GM21723 (cell line): ENCODE data around the gene ANKRD1.
"Not testable (repeated sequence)": the region's sequence is repeated elsewhere in the genome, so short reads cannot be mapped to it uniquely, and the experiment has no call there.

Source experiments
- ATAC-seq: cut with Tn5 transposase; IDR thresholded peaks from one replicate; pipeline ENCODE4 v1.9.1; 2021; ENCODE audit warnings: mild to moderate bottlenecking, moderate library complexity; ENCODE audit not compliant: unreplicated experiment

ANKRD1 gene

GRCh38 chr10:90912854-90913479 is 7.9 kb downstream of the ANKRD1 start:
- no peak for ATAC-seq

- no peak for ATAC-seq
Observed at GRCh38 chr10:90912174-90912573, 8.7 kb downstream of the ANKRD1 start.

DNA sequence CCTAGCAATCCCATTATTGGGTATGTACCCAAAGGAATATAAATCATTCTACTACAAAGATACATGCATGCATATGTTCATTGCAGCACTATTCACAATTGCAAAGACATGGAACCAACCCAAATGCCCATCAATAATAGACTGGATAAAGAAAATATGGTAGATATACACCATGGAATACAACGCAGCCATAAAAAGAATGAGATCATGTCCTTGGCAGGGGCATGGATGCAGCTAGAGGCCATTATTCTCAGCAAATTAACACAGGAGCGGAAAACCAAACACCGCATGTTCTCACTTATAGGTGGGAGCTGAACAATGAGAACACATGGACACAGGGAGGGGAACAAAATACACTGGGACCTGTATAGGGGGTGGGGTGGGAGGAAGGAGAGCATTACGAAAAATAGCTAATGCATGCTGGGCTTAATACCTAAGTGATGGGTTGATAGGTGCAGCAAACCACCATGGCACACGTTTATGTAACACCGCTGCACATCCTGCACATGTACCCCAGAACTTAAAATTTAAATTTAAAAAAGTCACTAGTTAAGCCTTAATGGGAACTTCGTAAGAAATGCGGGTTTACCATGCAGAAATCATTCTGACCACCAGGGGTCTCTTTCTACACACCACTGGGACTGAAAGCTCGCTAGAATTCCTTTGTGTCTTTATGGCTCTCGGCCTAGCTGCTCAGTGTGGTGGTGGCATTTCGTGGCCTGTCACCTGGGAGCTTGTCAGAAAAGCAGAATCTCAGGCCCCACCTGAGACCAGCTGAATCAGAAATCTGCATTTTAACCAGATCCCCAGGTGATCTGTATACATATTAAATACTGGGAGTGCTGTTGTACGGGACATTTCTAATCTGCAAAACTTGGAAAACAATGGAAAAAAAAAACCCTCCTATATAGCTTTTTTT is 9.5 kb downstream of the ANKRD1 start:
- peak; percentile 76 for ATAC-seq

GRCh38 chr10:90906596-90906995 is 14.3 kb downstream of the ANKRD1 start:
- ATAC-seq, result no peak

DNA sequence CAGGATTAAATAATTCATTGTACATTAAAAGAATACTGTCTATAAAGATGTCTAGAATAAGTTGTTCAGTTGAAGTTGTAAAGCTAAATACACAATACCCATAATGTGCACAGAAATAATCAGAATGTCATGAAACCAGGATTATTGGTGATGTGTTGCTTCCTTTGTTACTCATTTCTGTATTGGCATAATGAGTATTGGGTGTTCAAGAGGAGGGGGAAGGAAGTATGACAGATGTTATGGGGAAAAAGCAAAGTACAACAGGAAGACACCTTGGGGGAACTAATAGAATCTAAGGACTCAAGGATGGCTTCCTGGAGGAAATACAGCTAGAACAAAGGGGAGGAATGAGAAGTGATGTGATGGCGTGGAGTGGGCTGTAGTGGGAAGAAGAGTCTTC is 15.0 kb downstream of the ANKRD1 start:
- ATAC-seq, result no peak

DNA sequence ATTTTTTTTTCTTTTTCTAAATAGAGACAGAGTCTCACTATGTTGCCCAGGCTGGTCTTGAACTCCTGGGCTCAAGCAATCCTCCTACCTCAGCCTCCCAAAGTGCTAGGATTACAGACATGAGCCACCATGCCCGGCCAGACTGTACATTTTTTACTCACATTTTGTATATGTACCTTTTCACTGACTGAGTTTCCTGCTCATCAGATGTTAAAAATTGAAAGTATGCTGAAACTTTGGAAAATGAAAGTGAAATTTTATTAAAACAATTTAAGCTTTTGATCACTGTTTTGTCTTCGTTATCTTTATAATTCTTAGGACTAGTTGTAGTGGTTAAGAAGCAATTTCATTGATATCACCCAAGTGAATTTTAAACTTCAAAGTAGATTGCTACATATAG is 24.0 kb downstream of the ANKRD1 start:
- ATAC-seq, result not testable (repeated sequence)

DNA sequence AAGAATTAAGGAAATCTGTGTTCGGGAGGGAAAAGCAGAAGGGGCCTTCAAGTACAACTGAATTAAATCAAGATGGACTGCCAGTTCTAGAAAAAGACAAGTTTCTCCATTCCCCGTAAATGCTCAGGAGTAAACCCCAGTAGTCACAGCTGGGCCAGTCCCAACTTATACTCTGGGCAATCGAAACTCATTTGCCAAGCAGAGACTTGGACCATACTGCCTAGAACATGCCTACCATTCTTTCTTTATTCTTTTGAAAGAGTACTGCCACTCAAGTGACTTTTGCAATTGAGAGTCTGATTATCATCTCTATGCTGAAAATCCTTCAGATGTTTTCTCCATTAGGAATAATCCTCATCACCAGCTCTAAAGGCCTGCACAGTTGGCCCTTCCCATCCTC is 27.7 kb downstream of the ANKRD1 start:
- no peak for ATAC-seq

DNA sequence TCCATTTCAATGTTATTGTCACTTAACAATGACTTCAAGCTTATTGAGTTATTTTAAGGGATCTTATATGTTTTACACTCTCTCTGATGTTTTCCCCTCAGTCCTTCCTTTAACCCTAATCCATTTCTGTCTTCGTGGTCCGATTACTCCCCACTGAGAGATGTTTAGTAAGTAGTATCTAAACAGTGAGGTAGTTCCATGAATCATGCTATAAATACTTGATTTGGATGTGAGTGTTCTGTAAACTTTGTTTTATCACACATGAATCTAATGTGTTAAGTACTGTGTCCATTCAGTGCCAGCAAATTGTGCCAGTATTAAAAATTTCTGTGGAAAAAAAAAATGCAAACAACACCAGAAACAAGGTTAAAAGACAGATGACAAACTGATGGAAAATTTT is 30.5 kb downstream of the ANKRD1 start:
- no peak for ATAC-seq

DNA sequence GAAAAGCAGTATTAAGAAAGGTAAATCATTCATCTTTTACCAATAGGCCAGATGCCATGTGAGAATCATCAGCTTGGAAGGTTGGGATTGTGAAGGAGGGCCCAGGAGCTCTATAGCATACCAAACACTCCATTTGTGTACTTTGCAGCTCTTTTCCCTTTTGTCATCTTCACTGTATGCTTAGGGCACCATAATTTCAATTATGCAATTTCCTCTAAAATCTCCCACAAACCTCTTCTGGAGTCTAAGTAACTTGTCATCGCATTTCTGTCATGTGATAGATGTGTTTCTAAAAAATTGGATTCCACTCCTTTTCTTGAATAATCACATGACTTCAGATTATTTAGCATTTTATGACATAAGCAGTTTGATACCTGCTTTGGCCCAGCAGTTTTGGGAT is 31.3 kb downstream of the ANKRD1 start:
- ATAC-seq, result no peak

- ATAC-seq, result no peak
Observed at GRCh38 chr10:90888387-90888786, 32.5 kb downstream of the ANKRD1 start.

DNA sequence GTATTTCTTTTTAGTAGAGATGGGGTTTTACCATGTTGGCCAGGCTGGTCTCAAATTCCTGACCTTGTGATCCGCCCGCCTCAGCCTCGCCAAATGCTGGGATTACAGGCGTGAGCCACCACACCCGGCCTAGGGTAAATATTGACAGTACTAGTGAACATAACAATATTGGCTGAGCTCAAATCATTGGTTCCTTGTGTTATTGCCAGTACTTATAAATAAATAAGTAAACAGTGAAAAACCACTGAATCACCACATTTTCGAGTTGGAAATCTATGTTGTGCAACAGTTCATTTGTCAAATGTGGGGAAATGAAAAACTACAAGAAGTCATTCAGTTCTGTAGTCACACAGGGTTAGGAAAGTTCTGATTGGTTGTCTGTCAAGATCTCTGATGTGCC is 33.3 kb downstream of the ANKRD1 start:
- ATAC-seq, result no peak

DNA sequence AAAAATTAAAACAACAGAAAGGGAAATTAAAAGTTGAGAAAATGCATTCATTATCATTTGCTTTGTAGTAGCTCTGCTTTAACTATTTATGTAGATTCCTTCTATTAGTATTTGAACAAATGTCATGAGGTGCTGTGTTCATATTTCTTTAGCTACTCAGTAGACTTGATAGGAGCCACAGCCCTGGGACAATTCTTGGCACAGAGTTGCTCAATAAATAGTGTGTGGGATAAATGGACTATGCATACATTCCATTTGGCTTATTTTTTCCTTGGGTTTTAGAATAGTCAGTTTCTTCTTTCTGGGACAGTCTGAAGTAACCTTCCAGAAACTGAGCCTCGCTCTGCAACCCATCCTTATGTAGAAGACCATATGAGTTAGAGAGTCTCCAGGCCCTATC is 35.7 kb downstream of the ANKRD1 start:
- ATAC-seq, result no peak

GRCh38 chr10:90884431-90884830 is 36.5 kb downstream of the ANKRD1 start:
- no peak for ATAC-seq

GRCh38 chr10:90880059-90880719 is 40.7 kb downstream of the ANKRD1 start:
- not testable (repeated sequence) for ATAC-seq

DNA sequence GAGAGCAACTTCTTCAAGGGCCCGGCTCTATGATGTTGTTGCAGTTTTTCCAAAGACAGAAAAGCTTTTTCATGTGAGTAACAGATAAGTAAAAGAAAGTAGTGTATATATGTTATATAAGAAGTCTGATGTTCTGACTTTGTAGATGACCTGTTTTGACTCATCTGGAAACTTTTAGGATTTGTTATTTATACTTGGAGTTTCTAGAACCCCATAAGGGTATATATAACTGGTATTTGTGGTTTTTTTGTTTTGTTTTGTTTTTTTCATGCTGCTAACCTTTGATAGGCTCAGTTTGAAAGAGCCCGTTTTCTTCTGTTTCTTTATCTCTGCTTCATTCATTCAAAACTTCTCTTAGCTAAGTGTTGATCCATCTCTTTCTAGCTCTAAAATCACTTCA is 41.8 kb downstream of the ANKRD1 start:
- no peak for ATAC-seq

DNA sequence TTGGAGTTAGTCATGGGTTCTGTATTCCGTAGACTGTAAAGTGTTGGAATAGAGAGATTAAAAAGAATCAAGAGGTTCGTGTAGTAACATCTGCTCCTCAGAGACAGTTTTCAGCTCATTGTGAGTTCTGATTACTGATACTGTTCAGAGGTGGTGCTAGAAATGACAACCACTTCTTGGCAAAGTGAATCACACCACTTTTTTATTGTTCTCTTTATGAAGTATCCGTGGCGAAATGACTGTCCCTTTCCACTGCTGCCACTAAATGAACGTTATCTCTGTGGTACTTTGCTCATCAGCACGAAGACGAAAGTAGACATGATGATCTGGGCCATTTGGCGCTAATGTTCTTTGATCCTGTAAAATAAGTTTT is 48.3 kb downstream of the ANKRD1 start:
- ATAC-seq, result no peak

- peak; percentile 99 for ATAC-seq
Observed at GRCh38 chr10:90871766-90872647, 48.9 kb downstream of the ANKRD1 start, which contains the start of gene RPP30. Gene RPP30, plus strand, starts transcription at chr10:90871974. Its CDS starts 13 bp downstream, at chr10:90871987.

DNA sequence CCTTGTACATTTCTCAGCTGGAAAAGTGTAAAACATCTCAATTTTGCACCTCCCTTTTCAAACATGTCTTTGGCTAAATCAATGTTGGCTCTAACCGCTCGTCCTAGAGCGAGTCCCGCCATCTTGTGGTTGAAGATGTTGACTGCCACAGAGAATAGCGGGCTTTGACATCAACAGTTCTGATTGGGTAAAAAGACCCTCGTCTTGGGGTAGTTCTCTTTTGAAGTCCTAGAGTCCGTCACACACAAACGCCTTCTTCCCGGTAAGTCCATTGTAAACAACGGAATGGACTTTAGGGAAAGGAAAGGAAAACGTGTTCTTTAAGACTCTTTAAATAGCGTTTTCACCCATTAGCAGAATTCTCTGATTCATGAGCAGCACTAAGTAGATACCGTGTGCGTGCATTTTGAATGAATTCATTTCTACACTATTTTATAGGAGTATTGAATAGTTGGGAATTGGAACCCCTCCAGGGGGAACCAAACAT is 49.6 kb downstream of the ANKRD1 start:
- peak; percentile 54 for ATAC-seq

DNA sequence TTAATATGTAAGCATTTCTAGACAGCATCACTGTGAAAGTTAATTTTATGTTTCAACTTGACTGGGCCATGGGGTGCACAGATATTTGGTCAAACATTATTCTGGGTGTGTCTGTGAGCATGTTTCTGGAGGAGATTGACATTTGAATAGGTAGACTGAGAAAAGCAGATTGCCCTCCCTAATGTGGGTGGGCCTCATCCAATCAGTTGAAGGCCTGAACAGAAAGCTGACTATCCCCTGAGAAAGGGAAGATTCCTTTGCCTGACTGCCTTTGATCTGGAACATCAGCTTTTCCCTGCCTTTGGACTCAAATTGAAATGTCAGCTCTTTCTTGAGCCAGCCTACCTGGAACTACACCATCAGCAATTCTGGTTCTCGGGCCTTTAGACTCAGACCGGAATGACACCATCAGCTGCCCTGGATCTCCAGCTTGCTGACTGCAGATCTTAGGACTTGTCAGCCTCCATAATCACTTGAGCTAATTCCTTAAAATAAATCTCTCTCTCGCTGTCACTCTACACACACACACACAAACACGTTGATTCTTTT is 54.8 kb downstream of the ANKRD1 start:
- no peak for ATAC-seq

DNA sequence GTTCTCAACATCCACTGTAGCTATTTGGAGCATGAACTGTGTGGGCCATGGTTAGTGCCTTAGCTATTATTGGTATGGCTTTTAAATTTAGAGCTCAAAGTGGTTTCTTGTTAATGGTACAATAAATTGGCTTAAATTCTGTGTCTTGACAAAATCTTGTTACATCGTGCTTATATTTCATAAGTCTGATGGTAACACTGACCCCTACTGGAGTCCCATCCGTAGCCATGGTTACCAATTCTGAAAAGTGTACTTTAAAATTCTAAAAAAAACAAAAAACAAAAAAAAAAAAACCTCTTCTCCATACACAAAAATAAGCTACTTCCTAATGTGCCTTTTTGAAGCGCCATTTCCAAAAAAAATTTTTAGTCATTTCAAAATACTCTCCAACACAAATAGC is 55.5 kb downstream of the ANKRD1 start:
- no peak for ATAC-seq
